GM12873 (cell line): Measurements from ENCODE around the gene FBLN2.
A peak's percentile ranks its signal among the peaks of the same experiment; 100 is the strongest.

Source experiments
- CTCF ChIP-seq: IDR thresholded peaks from 2 replicates; pipeline ENCODE4 v1.5.1; 2012; ENCODE audit warnings: low read depth, mild to moderate bottlenecking, moderate library complexity, low read length, control low read depth; ENCODE audit not compliant: insufficient read depth; ENCODE audit errors: missing control alignments

Gene FBLN2

GRCh38 chr3:13648060-13649001 lies 99.4 kb downstream of the FBLN2 start:
- peak; percentile 99 for TF ChIP-seq CTCF

- TF ChIP-seq CTCF, result peak; percentile 100
These were observed 101.5 kb downstream of the FBLN2 start for GRCh38 chr3:13650210-13651056.

GRCh38 chr3:13651057-13651400 lies 102.1 kb downstream of the FBLN2 start:
- no peak for TF ChIP-seq CTCF

GRCh38 chr3:13651775-13652428 lies 103.0 kb downstream of the FBLN2 start:
- TF ChIP-seq CTCF, result no peak

- TF ChIP-seq CTCF, result no peak
These were observed 103.8 kb downstream of the FBLN2 start for GRCh38 chr3:13652728-13653127.

- TF ChIP-seq CTCF, result no peak
These were observed 104.8 kb downstream of the FBLN2 start for GRCh38 chr3:13653631-13654279.
